NOMO-1 (cell line): Measurements from ENCODE around the gene SNTG2.

Experiments used
- DNase-seq, 2 experiments: peaks; one replicate each; lab custom pipeline; 2025; ENCODE audit not compliant: unreplicated experiment in 2 of 2; lab: John Stamatoyannopoulos, UW

The SNTG2 gene

GRCh38 chr2:1136846-1137245 lies 186.2 kb downstream of the SNTG2 start:
- DNase-seq, result no peak

- DNase-seq, result no peak
Measured at GRCh38 chr2:1137264-1137663, 186.6 kb downstream of the SNTG2 start.

- DNase-seq, result no peak
Measured at GRCh38 chr2:1137913-1138391, 187.3 kb downstream of the SNTG2 start.

- no peak for DNase-seq
Measured at GRCh38 chr2:1140389-1141003, 189.8 kb downstream of the SNTG2 start.

- no peak for DNase-seq
Measured at GRCh38 chr2:1141079-1141478, 190.4 kb downstream of the SNTG2 start.

GRCh38 chr2:1143129-1143528 lies 192.5 kb downstream of the SNTG2 start:
- no peak for DNase-seq

- DNase-seq, result no peak
Measured at GRCh38 chr2:1147873-1148612, 197.4 kb downstream of the SNTG2 start.

GRCh38 chr2:1150724-1151511 lies 200.3 kb downstream of the SNTG2 start:
- no peak for DNase-seq

GRCh38 chr2:1152375-1152774 lies 201.7 kb downstream of the SNTG2 start:
- no peak for DNase-seq

- no peak for DNase-seq
Measured at GRCh38 chr2:1153920-1154319, 203.3 kb downstream of the SNTG2 start.

- no peak for DNase-seq
Measured at GRCh38 chr2:1154710-1155594, 204.3 kb downstream of the SNTG2 start.

GRCh38 chr2:1156059-1156458 lies 205.4 kb downstream of the SNTG2 start:
- no peak for DNase-seq

GRCh38 chr2:1156531-1156930 lies 205.9 kb downstream of the SNTG2 start:
- no peak for DNase-seq

GRCh38 chr2:1157107-1157506 lies 206.5 kb downstream of the SNTG2 start:
- no peak for DNase-seq

GRCh38 chr2:1159013-1159412 lies 208.4 kb downstream of the SNTG2 start:
- DNase-seq, result no peak

GRCh38 chr2:1162246-1162645 lies 211.6 kb downstream of the SNTG2 start:
- no peak for DNase-seq

GRCh38 chr2:1162768-1163584 lies 212.3 kb downstream of the SNTG2 start:
- no peak for DNase-seq

- DNase-seq, result no peak
Measured at GRCh38 chr2:1166976-1167375, 216.3 kb downstream of the SNTG2 start.

- DNase-seq, result no peak
Measured at GRCh38 chr2:1168846-1169245, 218.2 kb downstream of the SNTG2 start.
